Parathyroid adenoma (tissue), 2 donors: Measurements from ENCODE around the gene LY86.
"Not testable (repeated sequence)": the region's sequence is repeated elsewhere in the genome, so short reads cannot be mapped to it uniquely, and the experiment has no call there.

Source experiments
- H2AFZ ChIP-seq: fragments of 300-600 bp; sonication (generic); one replicate; pipeline ENCODE4 v1.7.0; 2017; ENCODE audit warnings: antibody characterized with exemption, mild to moderate bottlenecking
- H3K27ac ChIP-seq: fragments of 300-600 bp; sonication (generic); one replicate; pipeline ENCODE4 v1.7.0; 2017
- H3K27me3 ChIP-seq: fragments of 300-600 bp; sonication (generic); one replicate; pipeline ENCODE4 v1.7.0; 2017; ENCODE audit warnings: low read length; ENCODE audit not compliant: control insufficient read depth, insufficient read depth
- H3K36me3 ChIP-seq: fragments of 300-600 bp; sonication (generic); one replicate; pipeline ENCODE4 v1.7.0; 2017; ENCODE audit warnings: low read length; ENCODE audit not compliant: control insufficient read depth, insufficient read depth
- H3K4me1 ChIP-seq: fragments of 300-600 bp; sonication (generic); one replicate; pipeline ENCODE4 v1.7.0; 2017; ENCODE audit warnings: control low read depth
- H3K4me2 ChIP-seq: fragments of 300-600 bp; sonication (generic); one replicate; pipeline ENCODE4 v1.7.0; 2017; ENCODE audit warnings: low read length
- H3K4me3 ChIP-seq: fragments of 300-600 bp; sonication (generic); one replicate; pipeline ENCODE4 v1.7.0; 2017; ENCODE audit warnings: low read depth, low read length
- H3K79me2 ChIP-seq: fragments of 300-600 bp; sonication (generic); one replicate; pipeline ENCODE4 v1.7.0; 2017; ENCODE audit warnings: control low read depth
- H3K9ac ChIP-seq: fragments of 300-600 bp; sonication (generic); one replicate; pipeline ENCODE4 v1.7.0; 2017; ENCODE audit warnings: mild to moderate bottlenecking
- H3K9me3 ChIP-seq: fragments of 300-600 bp; sonication (generic); one replicate; pipeline ENCODE4 v1.7.0; 2017; ENCODE audit warnings: low read length; ENCODE audit not compliant: control insufficient read depth
- TF ChIP-seq, protein P1 (sequence below): fragments of 300-600 bp; sonication (generic); IDR thresholded peaks from one replicate; pipeline ENCODE4 v1.7.0; 2017; ENCODE audit warnings: antibody characterized with exemption, mild to moderate bottlenecking
- donor health status: primary hyperparathyroidism.

Gene LY86

DNA sequence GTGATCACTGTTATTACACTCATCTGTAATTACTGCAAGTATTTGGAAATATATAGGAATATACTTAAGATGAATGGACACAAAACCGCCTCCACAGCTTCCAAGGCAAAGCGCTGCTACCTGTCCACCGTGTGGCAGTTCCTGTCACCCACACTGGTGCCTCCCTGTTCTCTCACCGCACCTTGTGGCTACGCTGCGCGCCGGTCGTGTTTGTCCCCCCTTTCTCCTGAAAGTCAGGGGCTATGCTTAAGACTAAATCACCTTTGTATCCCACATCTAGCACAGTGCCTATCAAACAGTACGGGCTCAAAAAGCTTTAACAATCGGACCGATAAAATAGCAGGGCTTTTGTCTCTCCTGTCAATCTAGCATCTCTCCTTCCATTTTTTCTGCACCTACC lies 23.0 kb downstream of the LY86 start:
- Histone ChIP-seq H3K4me1 (no peaks in the 10 kb centered on the region), H3K79me2 (no peaks in the 10 kb centered on the region), H3K9me3 (no peaks in the 10 kb centered on the region), H3K27me3 (no peaks in the 10 kb centered on the region), H3K4me3 (no peak overlapping the region), H3K9ac (no peak overlapping the region), H3K4me2 (no peak overlapping the region), H3K36me3 (no peaks in the 10 kb centered on the region), H3K27ac (no peak overlapping the region), H2AFZ (no peak overlapping the region)
- TF ChIP-seq, protein P1, sequence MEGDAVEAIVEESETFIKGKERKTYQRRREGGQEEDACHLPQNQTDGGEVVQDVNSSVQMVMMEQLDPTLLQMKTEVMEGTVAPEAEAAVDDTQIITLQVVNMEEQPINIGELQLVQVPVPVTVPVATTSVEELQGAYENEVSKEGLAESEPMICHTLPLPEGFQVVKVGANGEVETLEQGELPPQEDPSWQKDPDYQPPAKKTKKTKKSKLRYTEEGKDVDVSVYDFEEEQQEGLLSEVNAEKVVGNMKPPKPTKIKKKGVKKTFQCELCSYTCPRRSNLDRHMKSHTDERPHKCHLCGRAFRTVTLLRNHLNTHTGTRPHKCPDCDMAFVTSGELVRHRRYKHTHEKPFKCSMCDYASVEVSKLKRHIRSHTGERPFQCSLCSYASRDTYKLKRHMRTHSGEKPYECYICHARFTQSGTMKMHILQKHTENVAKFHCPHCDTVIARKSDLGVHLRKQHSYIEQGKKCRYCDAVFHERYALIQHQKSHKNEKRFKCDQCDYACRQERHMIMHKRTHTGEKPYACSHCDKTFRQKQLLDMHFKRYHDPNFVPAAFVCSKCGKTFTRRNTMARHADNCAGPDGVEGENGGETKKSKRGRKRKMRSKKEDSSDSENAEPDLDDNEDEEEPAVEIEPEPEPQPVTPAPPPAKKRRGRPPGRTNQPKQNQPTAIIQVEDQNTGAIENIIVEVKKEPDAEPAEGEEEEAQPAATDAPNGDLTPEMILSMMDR, result no peak

DNA sequence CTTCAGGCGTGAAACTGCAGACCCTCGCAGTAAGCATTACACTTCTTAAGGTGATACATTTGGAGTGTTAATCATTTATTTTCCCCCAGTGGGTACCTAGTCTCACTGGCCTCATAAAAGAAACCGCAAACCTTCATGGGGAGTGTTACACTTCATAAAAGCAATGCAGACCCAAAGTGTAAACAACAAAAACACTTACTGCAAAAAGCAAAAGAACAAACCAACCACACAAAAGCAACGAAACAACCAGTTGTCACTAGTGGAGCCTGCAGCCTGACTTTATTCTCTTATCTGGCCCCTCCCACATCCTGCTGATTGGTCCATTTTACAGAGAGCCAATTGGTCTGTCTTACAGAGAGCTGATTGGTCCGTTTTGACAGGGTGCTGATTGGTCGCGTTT lies 23.8 kb downstream of the LY86 start:
- TF ChIP-seq, protein P1, result no peak
- H3K4me3 ChIP-seq, result no peak overlapping the region

DNA sequence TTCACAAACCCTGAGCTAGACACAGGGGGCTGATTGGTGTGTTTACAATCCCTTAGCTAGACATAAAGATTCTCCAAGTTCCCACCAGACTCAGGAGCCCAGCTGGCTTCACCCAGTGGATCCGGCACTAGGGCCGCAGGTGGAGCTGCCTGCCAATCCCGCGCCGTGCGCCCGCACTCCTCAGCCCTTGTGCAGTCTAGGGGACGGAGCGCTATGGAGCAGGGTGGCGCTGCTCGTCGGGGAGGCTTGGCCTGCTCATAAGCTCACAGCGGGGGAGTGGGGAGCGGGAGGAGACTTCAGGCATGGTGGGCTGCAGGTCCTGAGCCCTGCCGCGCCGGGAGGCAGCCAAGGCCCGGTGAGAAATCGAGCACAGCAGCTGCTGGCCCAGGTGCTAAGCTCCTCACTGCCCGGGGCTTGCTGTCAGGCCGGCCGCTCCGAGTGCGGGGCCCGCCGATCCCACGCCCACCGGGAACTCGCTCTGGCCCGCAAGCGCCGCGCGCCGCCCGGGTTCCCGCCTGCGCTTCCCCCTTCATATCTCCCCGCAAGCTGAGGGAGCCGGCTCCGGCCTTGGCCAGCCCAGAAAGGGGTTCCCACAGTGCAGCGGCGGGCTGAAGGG lies 24.7 kb downstream of the LY86 start:
- not testable (repeated sequence) for H2AFZ ChIP-seq, H3K9me3 ChIP-seq, H3K79me2 ChIP-seq, H3K4me3 ChIP-seq, H3K4me1 ChIP-seq, H3K36me3 ChIP-seq, H3K9ac ChIP-seq, H3K27ac ChIP-seq, H3K4me2 ChIP-seq, H3K27me3 ChIP-seq

More for the DNA sequence above, 23.8 kb downstream of the LY86 start:
- H3K27ac ChIP-seq, result no peak overlapping the region
- no peaks in the 10 kb centered on the region for H3K36me3 ChIP-seq
- no peak overlapping the region for H3K4me2 ChIP-seq
- H3K27me3 ChIP-seq, result no peaks in the 10 kb centered on the region
- no peaks in the 10 kb centered on the region for H3K4me1 ChIP-seq
- no peak overlapping the region for H3K9ac ChIP-seq
- H2AFZ ChIP-seq, result no peak overlapping the region
- H3K79me2 ChIP-seq, result no peaks in the 10 kb centered on the region
- H3K9me3 ChIP-seq, result no peaks in the 10 kb centered on the region

DNA sequence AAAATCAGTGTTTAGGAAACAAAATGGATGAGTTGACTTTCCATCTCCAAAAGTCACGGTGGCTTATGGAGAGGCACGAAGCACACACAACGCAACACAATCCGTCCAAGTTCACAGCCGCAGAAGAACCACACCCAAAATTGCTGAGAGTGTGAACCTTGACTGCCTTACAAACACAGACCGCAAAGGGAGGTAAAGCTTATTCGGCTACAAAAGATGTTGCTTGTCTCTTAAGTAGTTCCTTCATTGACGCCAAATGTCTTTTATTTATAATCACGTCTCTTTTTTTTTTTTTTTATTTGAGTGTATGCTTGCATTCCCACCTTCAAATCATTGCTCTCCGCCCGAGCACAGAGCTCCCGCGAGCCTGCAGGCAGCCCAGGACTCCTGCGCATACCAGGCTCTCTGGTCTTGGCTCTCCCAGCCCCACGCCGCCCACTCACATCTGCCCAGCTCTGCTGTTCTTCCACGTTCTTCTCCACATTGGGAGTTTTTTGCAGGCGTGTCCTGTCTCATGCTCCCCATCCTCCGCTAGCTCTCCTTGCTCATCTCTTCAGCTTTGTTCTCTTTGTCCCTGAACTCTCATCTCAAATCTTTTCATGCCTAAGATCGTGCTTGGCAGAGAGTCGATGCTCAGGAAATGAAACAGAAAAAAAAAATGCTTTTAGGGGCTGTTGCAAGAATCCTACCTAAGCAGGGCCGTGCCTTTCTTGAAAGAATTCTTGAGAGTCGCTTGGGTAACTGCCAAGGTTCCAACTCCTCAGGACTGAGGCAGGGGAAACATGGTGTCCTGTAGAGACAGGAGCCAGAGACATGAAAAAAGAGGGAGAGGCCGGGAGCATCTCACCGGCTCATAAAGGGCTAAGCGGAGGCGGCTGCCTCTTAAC lies 25.8 kb downstream of the LY86 start:
- no peak overlapping the region for H2AFZ ChIP-seq
- no peaks in the 10 kb centered on the region for H3K27me3 ChIP-seq
- no peaks in the 10 kb centered on the region for H3K36me3 ChIP-seq
- H3K4me3 ChIP-seq, result no peak overlapping the region
- H3K4me1 ChIP-seq, result no peaks in the 10 kb centered on the region
- no peaks in the 10 kb centered on the region for H3K79me2 ChIP-seq
- H3K4me2 ChIP-seq, result no peak overlapping the region
- H3K9ac ChIP-seq, result no peak overlapping the region
- no peaks in the 10 kb centered on the region for H3K9me3 ChIP-seq
- H3K27ac ChIP-seq, result no peak overlapping the region
- TF ChIP-seq, protein P1, result no peak

DNA sequence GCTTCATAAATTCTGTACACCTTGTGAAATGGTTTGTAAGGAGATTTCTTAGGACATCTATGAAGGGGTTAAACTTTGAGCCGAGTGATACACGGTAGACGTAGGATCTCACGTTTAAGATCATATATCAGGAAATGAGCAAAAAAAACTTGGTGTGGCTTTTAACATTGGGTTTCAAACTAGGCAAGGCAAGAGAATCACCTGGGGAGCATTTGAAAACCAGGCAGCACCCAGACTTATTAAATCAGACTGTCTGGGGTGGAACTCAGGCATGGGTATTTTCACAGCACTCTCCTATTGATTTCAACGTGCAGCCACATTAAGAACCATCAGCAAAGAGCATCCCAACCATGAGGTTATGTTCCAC lies 26.4 kb downstream of the LY86 start:
- H3K9ac ChIP-seq, result no peak overlapping the region
- no peaks in the 10 kb centered on the region for H3K79me2 ChIP-seq
- H3K4me1 ChIP-seq, result no peaks in the 10 kb centered on the region
- no peak overlapping the region for H2AFZ ChIP-seq
- no peaks in the 10 kb centered on the region for H3K9me3 ChIP-seq
- no peaks in the 10 kb centered on the region for H3K36me3 ChIP-seq
- TF ChIP-seq, protein P1, result no peak
- H3K4me2 ChIP-seq, result no peak overlapping the region
- no peak overlapping the region for H3K27ac ChIP-seq
- no peak overlapping the region for H3K4me3 ChIP-seq
- no peaks in the 10 kb centered on the region for H3K27me3 ChIP-seq
